B cell (primary cell): Measurements from ENCODE around the gene BCL2L13. TPM values are rescaled to one million over a fixed set of nuclear protein-coding genes. Genes with fewer than 3 reads are reported as not detected.

ENCODE experiments used
- ATAC-seq: fragments of 200-7000 bp; cut with Tn5 transposase; one replicate; pipeline ENCODE4 v1.10.0; 2021; ENCODE audit warnings: low read depth, mild to moderate bottlenecking, moderate number of reproducible peaks, moderate library complexity
- CTCF ChIA-PET: fragments of 350-600 bp; sonication (Branson Sonifier 250); formaldehyde crosslinking; loops from one replicate; lab custom pipeline; 2021; ENCODE audit warnings: antibody characterized with exemption, inconsistent platforms; lab: Charles Lee
- POLR2A ChIA-PET: fragments of 350-600 bp; sonication (Branson Sonifier 250); formaldehyde crosslinking; loops from one replicate; lab custom pipeline; 2021; ENCODE audit warnings: antibody characterized with exemption; lab: Charles Lee
- DNase-seq: peaks from one replicate; pipeline ENCODE4 v3.0.0; 2013
- H2AFZ ChIP-seq: 2 replicates; pipeline ENCODE4 v1.6.1; 2012; ENCODE audit warnings: mild to moderate bottlenecking, low read depth, low read length; ENCODE audit not compliant: insufficient read depth, poor library complexity, severe bottlenecking
- H3K27ac ChIP-seq, 2 donors: 1 replicate in 1 of 2; 2 replicates in 1 of 2; pipeline ENCODE4 v1.5.1; 2012 to 2013; ENCODE audit warnings: low read length in 2 of 2, mild to moderate bottlenecking in 2 of 2, moderate library complexity in 1 of 2
- H3K27me3 ChIP-seq, 4 experiments: fragments of 200-600 bp in 1 of 4; sonication (generic) in 1 of 4; replicated peaks in 1 of 4; 1 replicate in 2 of 4; 2 replicates in 2 of 4; pipeline versions ENCODE4 v1.6.1 to v1.7.0; 2013 to 2016; ENCODE audit warnings: low read length in 3 of 4, mild to moderate bottlenecking in 2 of 4, mixed read lengths in 1 of 4, moderate library complexity in 1 of 4; ENCODE audit not compliant: insufficient read depth in 4 of 4, control insufficient read depth in 3 of 4; ENCODE audit errors: control extremely low read depth in 1 of 4
- H3K36me3 ChIP-seq, 2 experiments: replicated peaks in 1 of 2; 1 replicate in 1 of 2; 2 replicates in 1 of 2; pipeline versions ENCODE4 v1.6.1 to v1.7.1; 2013; ENCODE audit warnings: low read length in 1 of 2; ENCODE audit not compliant: insufficient read depth in 2 of 2, control insufficient read depth in 1 of 2; ENCODE audit errors: control extremely low read depth in 1 of 2, extremely low read depth in 1 of 2
- H3K4me1 ChIP-seq, 2 donors: fragments of 200-600 bp in 1 of 2; sonication (generic) in 1 of 2; 1 replicate in 1 of 2; 2 replicates in 1 of 2; pipeline versions ENCODE4 v1.5.1 to v1.6.1; 2013 to 2017; ENCODE audit warnings: low read length in 2 of 2; ENCODE audit not compliant: control insufficient read depth in 2 of 2, insufficient read depth in 2 of 2
- H3K4me2 ChIP-seq: replicated peaks from 2 replicates; pipeline ENCODE3; 2012; ENCODE audit warnings: mild to moderate bottlenecking, low read depth, low read length; ENCODE audit not compliant: poor library complexity, severe bottlenecking
- H3K4me3 ChIP-seq, 5 experiments: fragments of 200-600 bp in 1 of 5; sonication (generic) in 1 of 5; 1 replicate in 3 of 5; 2 replicates in 2 of 5; pipeline versions ENCODE4 v1.5.1 to v1.7.0; 2011 to 2016; ENCODE audit warnings: low read length in 4 of 5, mild to moderate bottlenecking in 4 of 5, low read depth in 2 of 5, control low read depth in 1 of 5, moderate library complexity in 1 of 5; ENCODE audit not compliant: insufficient read depth in 1 of 5; ENCODE audit errors: control extremely low read depth in 1 of 5, extremely low read depth in 1 of 5
- H3K79me2 ChIP-seq: fragments of 200-600 bp; sonication (generic); one replicate; pipeline ENCODE4 v1.6.0; 2016; ENCODE audit warnings: low read length; ENCODE audit not compliant: control insufficient read depth, insufficient read depth
- H3K9ac ChIP-seq: fragments of 200-600 bp; sonication (generic); 2 replicates; pipeline ENCODE4 v1.6.1; 2017; ENCODE audit warnings: mild to moderate bottlenecking, low read length, moderate library complexity
- H3K9me3 ChIP-seq, 3 donors: one replicate each; pipeline versions ENCODE4 v1.6.1 to v1.7.1; 2013; ENCODE audit warnings: low read length in 2 of 3; ENCODE audit not compliant: control insufficient read depth in 2 of 3, insufficient read depth in 1 of 3; ENCODE audit errors: control extremely low read depth in 1 of 3
- H4K20me1 ChIP-seq: 2 replicates; pipeline ENCODE4 v1.6.0; 2012; ENCODE audit warnings: mild to moderate bottlenecking, low read length; ENCODE audit not compliant: insufficient read depth, control insufficient read depth, poor library complexity, severe bottlenecking
- H3K27ac Mint-ChIP-seq: one replicate; pipeline ENCODE4 v1.8.0; 2021; ENCODE audit warnings: mixed read lengths
- H3K27me3 Mint-ChIP-seq: one replicate; pipeline ENCODE4 v1.8.0; 2021; ENCODE audit warnings: mixed read lengths
- H3K4me1 Mint-ChIP-seq: one replicate; pipeline ENCODE4 v1.8.0; 2021; ENCODE audit warnings: mixed read lengths
- H3K4me3 Mint-ChIP-seq: one replicate; pipeline ENCODE4 v1.8.0; 2021; ENCODE audit warnings: mixed read lengths
- H3K9me3 Mint-ChIP-seq: one replicate; pipeline ENCODE4 v1.8.0; 2022; ENCODE audit warnings: mixed read lengths; ENCODE audit not compliant: insufficient read depth
- EZH2 ChIP-seq: IDR thresholded peaks from 2 replicates; pipeline ENCODE4 v1.6.1; 2012; ENCODE audit warnings: borderline replicate concordance, low read depth, mild to moderate bottlenecking, moderate library complexity, low read length; ENCODE audit not compliant: insufficient read depth, poor library complexity, severe bottlenecking
- WGBS: methylation state at CpG from one replicate; pipeline ENCODE4 v1.1.5; 2013; ENCODE audit warnings: missing lambda C conversion rate; ENCODE audit not compliant: insufficient coverage; 5-methylcytosine and 5-hydroxymethylcytosine counted together
- intact Hi-C: fragments of 100-400 bp; cut with micrococcal nuclease; formaldehyde crosslinking; loops from one replicate; pipeline ENCODE4 v1.10.0; 2022
- polyA plus RNA-seq: library from polyadenylated mRNA; depleted of rRNA; stranded (reverse); fragments of >200 nt; gene quantifications from 2 replicates; pipeline ENCODE4 v1.2.3, GENCODE V29; 2012
- total RNA-seq, 2 donors: library from RNA; stranded (reverse); fragments of 120-200 nt in 1 of 2; gene quantifications; 1 replicate in 1 of 2; 2 replicates in 1 of 2; pipeline versions ENCODE4 v1.2.3 to v1.2.4, GENCODE V29; 2013 to 2022
- TF ChIP-seq, protein P1 (sequence below): fragments of 200-600 bp; IDR thresholded peaks from one replicate; pipeline ENCODE4 v1.8.0; 2022; ENCODE audit warnings: antibody characterized with exemption, mild to moderate bottlenecking

BCL2L13 gene
- total and polyA plus RNA-seq, 2 donors (not counting 1 experiment from before 2014, with no cell fraction given), result 19.2 to 29.9 TPM

DNA sequence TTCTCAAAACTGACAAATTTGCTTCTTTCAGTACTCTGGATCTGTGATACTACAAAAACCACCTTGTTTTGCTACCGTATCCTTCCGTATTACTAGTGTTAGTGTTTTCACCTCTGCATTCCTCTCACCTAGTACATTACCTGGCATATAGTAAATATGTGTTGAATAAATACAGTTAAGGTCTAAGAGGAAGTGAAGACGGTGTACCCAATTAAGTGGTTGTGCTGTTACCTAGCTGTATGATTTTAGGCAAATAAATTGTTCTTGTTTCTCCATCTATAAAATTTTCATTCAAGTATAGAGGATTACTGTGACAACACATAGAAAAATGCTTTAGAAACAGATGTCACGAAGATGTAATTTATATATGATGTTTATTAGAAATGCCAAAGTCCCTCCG is 8.9 kb downstream of the BCL2L13 start:
- H3K4me1 ChIP-seq, result no peaks in the 10 kb centered on the region
- H3K27ac ChIP-seq, result no peak overlapping the region
- no peak overlapping the region for H3K9ac ChIP-seq
- no peaks in the 10 kb centered on the region for H4K20me1 ChIP-seq
- intact Hi-C loops, result no loop called here
- ATAC-seq, result no peak
- peaks cover 33% of the 10 kb centered on the region for H3K79me2 ChIP-seq
- WGBS, result 100% methylated on average over 1 of the region's 5 CpGs
- no peak overlapping the region for H3K4me2 ChIP-seq
- no peak for TF ChIP-seq EZH2
- TF ChIP-seq, protein P1, sequence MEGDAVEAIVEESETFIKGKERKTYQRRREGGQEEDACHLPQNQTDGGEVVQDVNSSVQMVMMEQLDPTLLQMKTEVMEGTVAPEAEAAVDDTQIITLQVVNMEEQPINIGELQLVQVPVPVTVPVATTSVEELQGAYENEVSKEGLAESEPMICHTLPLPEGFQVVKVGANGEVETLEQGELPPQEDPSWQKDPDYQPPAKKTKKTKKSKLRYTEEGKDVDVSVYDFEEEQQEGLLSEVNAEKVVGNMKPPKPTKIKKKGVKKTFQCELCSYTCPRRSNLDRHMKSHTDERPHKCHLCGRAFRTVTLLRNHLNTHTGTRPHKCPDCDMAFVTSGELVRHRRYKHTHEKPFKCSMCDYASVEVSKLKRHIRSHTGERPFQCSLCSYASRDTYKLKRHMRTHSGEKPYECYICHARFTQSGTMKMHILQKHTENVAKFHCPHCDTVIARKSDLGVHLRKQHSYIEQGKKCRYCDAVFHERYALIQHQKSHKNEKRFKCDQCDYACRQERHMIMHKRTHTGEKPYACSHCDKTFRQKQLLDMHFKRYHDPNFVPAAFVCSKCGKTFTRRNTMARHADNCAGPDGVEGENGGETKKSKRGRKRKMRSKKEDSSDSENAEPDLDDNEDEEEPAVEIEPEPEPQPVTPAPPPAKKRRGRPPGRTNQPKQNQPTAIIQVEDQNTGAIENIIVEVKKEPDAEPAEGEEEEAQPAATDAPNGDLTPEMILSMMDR, result no peak
- CTCF ChIA-PET, result no interaction called here
- H3K27ac Mint-ChIP-seq, result no peak overlapping the region
- H3K4me3 ChIP-seq, result no peak overlapping the region
- no peaks in the 10 kb centered on the region for H3K27me3 Mint-ChIP-seq
- no peaks in the 10 kb centered on the region for H3K9me3 Mint-ChIP-seq
- POLR2A ChIA-PET, result no interaction called here
- H2AFZ ChIP-seq, result no peak overlapping the region
- H3K9me3 ChIP-seq, result no peaks in the 10 kb centered on the region
- H3K4me3 Mint-ChIP-seq, result no peak overlapping the region
- H3K4me1 Mint-ChIP-seq, result peaks cover 3% of the 10 kb centered on the region
- no peaks in the 10 kb centered on the region for H3K27me3 ChIP-seq
- DNase-seq, result no peak
- peaks cover 0 to 10% of the 10 kb centered on the region in 2 experiments for H3K36me3 ChIP-seq

DNA sequence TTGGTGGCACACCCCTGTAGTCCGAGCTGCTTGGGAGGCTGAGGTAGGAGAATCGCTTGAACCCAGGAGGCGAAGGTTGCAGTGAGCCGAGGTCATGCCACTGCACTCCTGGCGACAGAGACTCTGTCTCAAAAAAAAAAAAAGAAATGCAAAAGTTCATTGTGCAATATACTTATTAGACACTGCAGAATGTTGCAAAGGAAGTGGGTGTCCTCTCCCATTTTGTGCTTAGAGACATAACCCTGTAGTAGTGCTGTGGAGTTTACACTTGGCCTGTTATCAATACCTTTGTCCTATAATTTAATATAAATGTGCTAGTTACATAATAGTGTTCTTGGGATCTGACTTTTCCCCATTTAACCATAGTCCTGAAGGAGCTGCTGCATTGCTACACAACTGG is 9.4 kb downstream of the BCL2L13 start:
- H3K36me3 ChIP-seq, result peaks cover 0 to 10% of the 10 kb centered on the region in 2 experiments
- Mint-ChIP-seq H3K4me1 (peaks cover under 1% of the 10 kb centered on the region), H3K4me3 (no peak overlapping the region), H3K9me3 (no peaks in the 10 kb centered on the region), H3K27ac (no peak overlapping the region), H3K27me3 (no peaks in the 10 kb centered on the region)
- H2AFZ ChIP-seq, result no peak overlapping the region
- H3K4me2 ChIP-seq, result no peak overlapping the region
- intact Hi-C loops, result no loop called here
- peaks cover 37% of the 10 kb centered on the region for H3K79me2 ChIP-seq
- ChIA-PET POLR2A (no interaction called here), CTCF (no interaction called here)
- H3K9me3 ChIP-seq, result no peaks in the 10 kb centered on the region
- WGBS, result no CpG with 5 or more reads among the region's 5 CpGs
- DNase-seq (no peak), ATAC-seq (no peak)
- H3K9ac ChIP-seq, result no peak overlapping the region
- H4K20me1 ChIP-seq, result no peaks in the 10 kb centered on the region
- H3K27me3 ChIP-seq, result no peaks in the 10 kb centered on the region
- no peak for TF ChIP-seq EZH2
- TF ChIP-seq, protein P1, result no peak
- H3K27ac ChIP-seq, result no peak overlapping the region
- H3K4me3 ChIP-seq, result no peak overlapping the region
- no peaks in the 10 kb centered on the region for H3K4me1 ChIP-seq
